Bronchial epithelial cell (primary cell): ENCODE results near the gene WIPF2. TPM values are rescaled to one million over a fixed set of nuclear protein-coding genes. Genes with fewer than 3 reads are reported as not detected.

Source experiments
- DNase-seq: peaks from one replicate; pipeline ENCODE4 v3.0.0-alpha.2; 2010; ENCODE audit warnings: low read depth
- FAIRE-seq: peaks from 2 replicates; lab custom pipeline; 2011; peaks lifted over from hg19 to GRCh38; lab: Jason Lieb, UNC
- H3K27me3 ChIP-seq: 2 replicates; pipeline ENCODE4 v1.5.1; 2011; ENCODE audit warnings: low read length; ENCODE audit not compliant: control insufficient read depth, insufficient read depth
- H3K36me3 ChIP-seq: 2 replicates; pipeline ENCODE4 v1.5.1; 2011; ENCODE audit warnings: low read length; ENCODE audit not compliant: control insufficient read depth, insufficient read depth
- H3K4me3 ChIP-seq: 2 replicates; pipeline ENCODE4 v1.5.1; 2011; ENCODE audit warnings: mild to moderate bottlenecking, low read depth, low read length, control low read depth
- CTCF ChIP-seq: IDR thresholded peaks from 2 replicates; pipeline ENCODE4 v1.5.1; 2011; ENCODE audit warnings: mild to moderate bottlenecking, moderate library complexity, low read length, control low read depth, inconsistent platforms; ENCODE audit not compliant: insufficient read depth, severe bottlenecking
- total RNA-seq: library from RNA; depleted of rRNA; stranded (reverse); fragments of >200 nt; gene quantifications from 2 replicates; pipeline ENCODE4 v1.2.1, GENCODE V29; 2014

The WIPF2 gene
- total RNA-seq, 1 donor from 2014 or later: 6.3 TPM

- TF ChIP-seq CTCF: no peak
- no peak for FAIRE-seq
- no peak for DNase-seq
- Histone ChIP-seq H3K4me3 (no peak overlapping the region), H3K27me3 (no peaks in the 10 kb centered on the region), H3K36me3 (peaks cover 18% of the 10 kb centered on the region)
Measured at GRCh38 chr17:40174514-40174913, 44.6 kb upstream of the WIPF2 start.

GRCh38 chr17:40175928-40176753, 43.0 kb upstream of the WIPF2 start:
- TF ChIP-seq CTCF: no peak
- DNase-seq (peak; percentile 81), FAIRE-seq (peak; percentile 100)
- no peaks in the 10 kb centered on the region for H3K27me3 ChIP-seq
- peaks cover 11% of the 10 kb centered on the region for H3K36me3 ChIP-seq
- H3K4me3 ChIP-seq: peak overlapping the region; percentile 36

- no peak for TF ChIP-seq CTCF
- Histone ChIP-seq H3K27me3 (no peaks in the 10 kb centered on the region), H3K4me3 (peak overlapping the region; percentile 36), H3K36me3 (peaks cover 10% of the 10 kb centered on the region)
- peak; percentile 93 for DNase-seq
- FAIRE-seq: no peak
Measured at GRCh38 chr17:40176754-40177110, 42.4 kb upstream of the WIPF2 start.

GRCh38 chr17:40177275-40177874, 41.7 kb upstream of the WIPF2 start, which contains the start of gene RAPGEFL1:
Gene RAPGEFL1, plus strand, starts transcription at chr17:40177470. Its CDS starts 392 bp downstream, at chr17:40177862.
- FAIRE-seq (no peak), DNase-seq (peak; percentile 50)
- no peak for TF ChIP-seq CTCF
- no peaks in the 10 kb centered on the region for H3K27me3 ChIP-seq
- H3K4me3 ChIP-seq: peak within 1 kb of the TSS; percentile 74
- H3K36me3 ChIP-seq: peaks cover 10% of the 10 kb centered on the region

GRCh38 chr17:40178021-40178601, 41.0 kb upstream of the WIPF2 start:
- FAIRE-seq (no peak), DNase-seq (no peak)
- no peaks in the 10 kb centered on the region for H3K27me3 ChIP-seq
- peak; percentile 22 for TF ChIP-seq CTCF
- H3K36me3 ChIP-seq: peaks cover 10% of the 10 kb centered on the region
- H3K4me3 ChIP-seq: peak overlapping the region; percentile 74
